ENCODE data around the gene CCDC159. TPM values are rescaled to one million over a fixed set of nuclear protein-coding genes. Genes with fewer than 3 reads are reported as not detected.

Gene CCDC159
- total and polyA plus RNA-seq, 12 donors = 13.0 to 79.9 (median 19.7) TPM

- Histone ChIP-seq H3K36me3 (peaks cover 0 to 69% (median 30%) of the 10 kb centered on the region in 9 donors), H3K27me3 (no peaks in the 10 kb centered on the region), H3K4me3 (no peak overlapping the region), H3K4me1 (peaks cover 3 to 33% (median 10%) of the 10 kb centered on the region in 9 donors), H3K27ac (no peak overlapping the region), H3K9me3 (no peaks in the 10 kb centered on the region)
- WGBS, 2 donors = 96 to 97% methylated on average over 17 of the region's 17 CpGs
- TF ChIP-seq, protein P1, sequence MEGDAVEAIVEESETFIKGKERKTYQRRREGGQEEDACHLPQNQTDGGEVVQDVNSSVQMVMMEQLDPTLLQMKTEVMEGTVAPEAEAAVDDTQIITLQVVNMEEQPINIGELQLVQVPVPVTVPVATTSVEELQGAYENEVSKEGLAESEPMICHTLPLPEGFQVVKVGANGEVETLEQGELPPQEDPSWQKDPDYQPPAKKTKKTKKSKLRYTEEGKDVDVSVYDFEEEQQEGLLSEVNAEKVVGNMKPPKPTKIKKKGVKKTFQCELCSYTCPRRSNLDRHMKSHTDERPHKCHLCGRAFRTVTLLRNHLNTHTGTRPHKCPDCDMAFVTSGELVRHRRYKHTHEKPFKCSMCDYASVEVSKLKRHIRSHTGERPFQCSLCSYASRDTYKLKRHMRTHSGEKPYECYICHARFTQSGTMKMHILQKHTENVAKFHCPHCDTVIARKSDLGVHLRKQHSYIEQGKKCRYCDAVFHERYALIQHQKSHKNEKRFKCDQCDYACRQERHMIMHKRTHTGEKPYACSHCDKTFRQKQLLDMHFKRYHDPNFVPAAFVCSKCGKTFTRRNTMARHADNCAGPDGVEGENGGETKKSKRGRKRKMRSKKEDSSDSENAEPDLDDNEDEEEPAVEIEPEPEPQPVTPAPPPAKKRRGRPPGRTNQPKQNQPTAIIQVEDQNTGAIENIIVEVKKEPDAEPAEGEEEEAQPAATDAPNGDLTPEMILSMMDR (IDR thresholded peaks at IDR 0.05) = no peak
- ATAC-seq (no peak), DNase-seq (no peak)
- intact Hi-C loops (cut with DNase I) = loop anchor here in 2 of 10 donors (5.0 kb wide), 2 partner anchors 37 to 38 kb away; partner anchors contain the start of genes SWSAP1 (in 1 of the 2) and TSPAN16 (in 1 of the 2)
Measured at GRCh38 chr19:11335449-11336146, 10.7 kb upstream of the CCDC159 start.

DNA sequence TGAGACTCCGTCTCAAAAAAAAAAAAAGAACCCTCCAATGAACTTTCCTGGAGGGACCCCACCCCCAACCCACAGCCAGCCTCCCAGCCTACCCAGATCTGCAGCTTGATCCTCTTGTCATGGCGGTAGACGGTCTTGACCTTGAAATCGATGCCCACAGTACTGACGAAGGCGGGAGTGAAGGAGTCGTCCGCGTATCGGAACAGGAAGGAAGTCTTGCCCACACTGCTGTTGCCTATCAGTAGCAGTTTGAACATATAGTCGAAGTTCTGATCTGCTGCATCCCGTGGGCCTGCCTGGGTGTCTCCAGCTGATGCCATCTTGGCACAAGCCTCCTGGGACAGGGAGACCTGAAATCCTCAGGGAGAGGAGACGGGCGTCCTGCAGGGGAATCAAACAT lies 9.2 kb upstream of the CCDC159 start:
- ATAC-seq (no peak), DNase-seq (no peak)
- no peaks in the 10 kb centered on the region for H3K9me3 ChIP-seq
- peak overlapping the region in 1 of 10 donors; percentile 89 for H3K27ac ChIP-seq
- H3K36me3 ChIP-seq = peaks cover 0 to 64% (median 30%) of the 10 kb centered on the region in 9 donors
- peak overlapping the region in 1 of 10 donors; percentile 79 for H3K4me3 ChIP-seq
- intact Hi-C loops (cut with DNase I) = loop anchor here in 2 of 10 donors (5.0 kb wide), 2 partner anchors 35 to 40 kb away; partner anchors contain the start of genes SWSAP1 (in 1 of the 2) and TSPAN16 (in 1 of the 2)
- no peaks in the 10 kb centered on the region for H3K27me3 ChIP-seq
- 84 to 85% methylated on average over 14 of the region's 14 CpGs for whole genome bisulfite sequencing, 2 donors
- peaks cover 3 to 33% (median 10%) of the 10 kb centered on the region in 9 donors for H3K4me1 ChIP-seq
- TF ChIP-seq, protein P1 (IDR thresholded peaks at IDR 0.05) = no peak

DNA sequence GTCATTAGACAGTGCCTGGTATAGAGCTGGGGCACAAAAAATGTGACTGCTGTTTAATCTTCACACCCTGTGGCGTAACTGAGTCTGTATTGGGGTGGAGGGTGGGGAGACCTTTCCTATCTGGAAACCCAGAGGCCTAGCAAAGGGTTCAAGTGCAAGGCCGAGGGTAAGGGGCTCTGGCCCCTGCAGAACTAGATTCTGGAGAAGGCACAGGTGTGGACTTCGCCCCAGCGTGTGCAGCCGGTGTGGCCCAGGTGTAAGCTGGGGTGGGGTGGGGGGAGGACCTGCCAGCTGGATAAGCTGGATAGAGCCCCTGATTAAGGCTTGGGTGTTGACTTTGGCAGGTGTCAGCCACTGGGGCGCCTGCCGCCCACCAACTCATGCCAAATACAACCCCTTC lies 8.2 kb upstream of the CCDC159 start:
- Histone ChIP-seq H3K27me3 (no peaks in the 10 kb centered on the region), H3K9me3 (no peaks in the 10 kb centered on the region), H3K4me1 (peaks cover 3 to 33% (median 10%) of the 10 kb centered on the region in 9 donors), H3K4me3 (peak overlapping the region in 6 of 10 donors; percentile 73 to 84 (median 80)), H3K27ac (peak overlapping the region in 4 of 10 donors; percentile 77 to 89 (median 88)), H3K36me3 (peaks cover 0 to 63% (median 29%) of the 10 kb centered on the region in 9 donors)
- 93 to 96% methylated on average over 7 of the region's 7 CpGs for WGBS, 2 donors
- intact Hi-C loops (cut with DNase I) = loop anchor here in 2 of 10 donors (2.0 to 5.0 kb wide), 3 partner anchors 27 to 41 kb away; partner anchors contain the start of genes SWSAP1 (in 1 of the 2) and TSPAN16 (in 1 of the 2)
- DNase-seq (no peak), ATAC-seq (no peak)
- TF ChIP-seq, protein P1 (IDR thresholded peaks at IDR 0.05) = no peak

- ATAC-seq (peak; percentile 7 to 31 (median 20)), DNase-seq (no peak)
- TF ChIP-seq, protein P1 (IDR thresholded peaks at IDR 0.05) = no peak
- Histone ChIP-seq H3K36me3 (peaks cover 0 to 62% (median 26%) of the 10 kb centered on the region in 9 donors), H3K27me3 (no peaks in the 10 kb centered on the region), H3K4me3 (peak overlapping the region; percentile 58 to 84 (median 81)), H3K9me3 (no peaks in the 10 kb centered on the region), H3K27ac (peak overlapping the region; percentile 23 to 91 (median 82)), H3K4me1 (peaks cover 3 to 38% (median 11%) of the 10 kb centered on the region in 9 donors)
- 39 to 40% methylated on average over 21 of the region's 21 CpGs for WGBS, 2 donors
- intact Hi-C loops (cut with DNase I) = loop anchor here in 3 of 10 donors (1.0 to 5.0 kb wide), 4 partner anchors 28 to 43 kb away; partner anchors contain the start of genes SWSAP1 (in 1 of the 3) and TSPAN16 (in 1 of the 3)
Measured at GRCh38 chr19:11338569-11339253, 7.6 kb upstream of the CCDC159 start.
